GM12878 (cell line): ENCODE data around the gene VDR. TPM values are rescaled to one million over a fixed set of nuclear protein-coding genes. Genes with fewer than 3 reads are reported as not detected.

Source experiments
- ATAC-seq: fragments of 200-7000 bp; cut with Tn5 transposase; 3 replicates; pipeline ENCODE4 v1.9.1; 2020; ENCODE audit warnings: mild to moderate bottlenecking, moderate library complexity
- BruUV-seq: library from RNA; stranded (reverse); fragments of 400-500 nt; replicated peaks from 2 replicates; lab custom pipeline; 2021; lab: Mats Ljungman, UMichigan
- CTCF ChIA-PET: fragments of 300-600 bp; sonication (Branson Sonifier 250); formaldehyde crosslinking; extraction: SDS; loops from one replicate; lab custom pipeline; 2021; ENCODE audit warnings: inconsistent platforms; lab: Yijun Ruan, JAX
- POLR2A ChIA-PET: fragments of 350-600 bp; formaldehyde crosslinking; extraction: SDS; loops from one replicate; lab custom pipeline; 2021; ENCODE audit warnings: inconsistent platforms; lab: Charles Lee
- RAD21 ChIA-PET: fragments of 300-600 bp; sonication (Branson Sonifier 250); formaldehyde crosslinking; loops from one replicate; lab custom pipeline; 2023; ENCODE audit warnings: antibody characterized with exemption; ENCODE audit not compliant: unreplicated experiment; lab: Charles Lee
- SMC1A ChIA-PET: fragments of 300-600 bp; sonication (Branson Sonifier 250); formaldehyde crosslinking; loops from one replicate; lab custom pipeline; 2023; ENCODE audit not compliant: unreplicated experiment, uncharacterized antibody; lab: Charles Lee
- DNase-seq: peaks from one replicate; pipeline ENCODE4 v3.0.0-alpha.2; 2011; ENCODE audit warnings: low read depth, low spot score
- FAIRE-seq: peaks from 3 replicates; lab custom pipeline; 2011; peaks lifted over from hg19 to GRCh38; lab: Jason Lieb, UNC
- H2AFZ ChIP-seq: 2 replicates; pipeline ENCODE4 v1.6.0; 2011; ENCODE audit warnings: low read depth, low read length, control low read depth; ENCODE audit not compliant: control insufficient read depth
- H3K27ac ChIP-seq: 2 replicates; pipeline ENCODE4 v1.5.1; 2011; ENCODE audit warnings: control low read depth; ENCODE audit not compliant: control insufficient read depth, insufficient read depth
- H3K27me3 ChIP-seq, 2 experiments: replicated peaks in 1 of 2; 2 replicates each; pipeline versions ENCODE4 v1.6.0 to v1.6.1; 2011; ENCODE audit warnings: low read length in 1 of 2; ENCODE audit not compliant: control insufficient read depth in 2 of 2, insufficient read depth in 2 of 2
- H3K36me3 ChIP-seq, 2 experiments: 2 replicates each; pipeline ENCODE4 v1.5.1; 2011; ENCODE audit warnings: low read length in 1 of 2; ENCODE audit not compliant: control insufficient read depth in 2 of 2, insufficient read depth in 2 of 2
- H3K4me1 ChIP-seq: 2 replicates; pipeline ENCODE4 v1.6.1; 2011; ENCODE audit warnings: mild to moderate bottlenecking, low read length, moderate library complexity, mixed read lengths; ENCODE audit not compliant: control insufficient read depth, insufficient read depth
- H3K4me2 ChIP-seq: 2 replicates; pipeline ENCODE4 v1.6.0; 2011; ENCODE audit warnings: control low read depth; ENCODE audit not compliant: control insufficient read depth, insufficient read depth
- H3K4me3 ChIP-seq: fragments of 200-600 bp; sonication (generic); 2 replicates; pipeline ENCODE4 v1.5.1; 2016
- H3K79me2 ChIP-seq: 2 replicates; pipeline ENCODE4 v1.6.0; 2011; ENCODE audit warnings: low read length; ENCODE audit not compliant: control insufficient read depth, insufficient read depth
- H3K9ac ChIP-seq: 2 replicates; pipeline ENCODE4 v1.8.0; 2011; ENCODE audit warnings: low read length, control low read depth, mixed read lengths; ENCODE audit not compliant: control insufficient read depth, insufficient read depth
- H3K9me3 ChIP-seq: replicated peaks from 3 replicates; pipeline ENCODE4 v1.5.1; 2011; ENCODE audit warnings: mild to moderate bottlenecking, low read length; ENCODE audit not compliant: control insufficient read depth, insufficient read depth
- H4K20me1 ChIP-seq: 2 replicates; pipeline ENCODE4 v1.6.0; 2011; ENCODE audit not compliant: control insufficient read depth, insufficient read depth
- GABPA ChIP-seq: IDR thresholded peaks from 2 replicates; pipeline ENCODE4 v1.6.1; 2014; ENCODE audit warnings: antibody characterized with exemption, low read depth, mild to moderate bottlenecking, inconsistent platforms
- HDGF ChIP-seq: fragments of 450-650 bp; IDR thresholded peaks from 2 replicates; pipeline ENCODE4 v1.6.1; 2016; ENCODE audit warnings: antibody characterized with exemption
- SREBF2 ChIP-seq: IDR thresholded peaks from 2 replicates; pipeline ENCODE4 v1.6.1; 2012; ENCODE audit warnings: mild to moderate bottlenecking, low read length
- ZSCAN29 ChIP-seq: fragments of 450-650 bp; IDR thresholded peaks from 2 replicates; pipeline ENCODE4 v1.6.1; 2017; ENCODE audit warnings: mild to moderate bottlenecking, moderate library complexity
- WGBS: methylation state at CpG from one replicate; pipeline ENCODE4 v1.1.6; 2016; ENCODE audit warnings: low lambda C conversion rate; ENCODE audit not compliant: insufficient replicate concordance, insufficient coverage; ENCODE audit errors: missing lambda C conversion rate; 5-methylcytosine and 5-hydroxymethylcytosine counted together
- in situ Hi-C: fragments of 300-500 bp; cut with MboI; formaldehyde crosslinking; loops from 9 replicates; pipeline ENCODE4 v1.14.3; 2018; ENCODE audit warnings: mixed read lengths
- intact Hi-C: fragments of 100-400 bp; cut with micrococcal nuclease; formaldehyde crosslinking; loops from one replicate; pipeline ENCODE4 v1.14.2; 2022; ENCODE audit not compliant: unreplicated experiment
- polyA plus RNA-seq, 11 experiments: library from polyadenylated mRNA; depleted of rRNA in 4 of 11; unstranded in 6 of 11; stranded (reverse) in 5 of 11; fragments of >200 nt; fragmentation: Nextera tagmentation in 4 of 11; fragmentation: Illumina TruSeq in 1 of 11; extraction: Ambion mirVana in 4 of 11; extraction: Trizol in 1 of 11; gene quantifications; 1 replicate in 1 of 11; 2 replicates in 10 of 11; pipeline versions ENCODE4 v1.2.1 to v1.2.3, GENCODE V29; 2011 to 2016; ENCODE audit warnings: inconsistent platforms in 2 of 11, missing spikeins in 2 of 11, low read depth in 1 of 11
- total RNA-seq, 4 experiments: library from RNA; depleted of rRNA in 3 of 4; stranded (reverse); fragments of >200 nt in 3 of 4; fragmentation: Illumina TruSeq in 1 of 4; extraction: Trizol in 1 of 4; gene quantifications; 2 replicates each; pipeline versions ENCODE4 v1.2.1 to v1.2.3, GENCODE V29; 2013 to 2021
- TF ChIP-seq, protein P1 (sequence below): fragments of 450-650 bp; formaldehyde crosslinking; IDR thresholded peaks from 2 replicates; pipeline ENCODE4 v1.4.0; 2020; ENCODE audit warnings: mild to moderate bottlenecking, moderate library complexity
- TF ChIP-seq, protein P2 (sequence below): fragments of 450-650 bp; formaldehyde crosslinking; IDR thresholded peaks from 2 replicates; pipeline ENCODE4 v1.4.0; 2022; ENCODE audit warnings: mild to moderate bottlenecking, moderate library complexity

Gene VDR
- total and polyA plus RNA-seq, 10 of the 15 experiments (the other 5 are each of a cell fraction or from before 2014, with no cell fraction given): 0.27 to 7.9 (median 3.0) TPM

GRCh38 chr12:47860279-47860841 is 44.4 kb downstream of the VDR start:
- H3K9me3 ChIP-seq: no peaks in the 10 kb centered on the region
- intact Hi-C loops: no loop called here
- RAD21 ChIA-PET: no interaction called here
- DNase-seq: no peak
- no peaks in the 10 kb centered on the region for H3K27me3 ChIP-seq
- TF ChIP-seq ZSCAN29: no peak
- TF ChIP-seq, all 136 proteins: peak for 0
- BruUV-seq: no TSS peak
- no peak overlapping the region for H3K4me2 ChIP-seq
- ATAC-seq: peak; percentile 47; the same call in 2 of the 3 replicates
- no peaks in the 10 kb centered on the region for H3K36me3 ChIP-seq
- H3K27ac ChIP-seq: no peak overlapping the region
- CTCF ChIA-PET: interaction anchor here (1.0 to 2.7 kb wide), 4 partner anchors 21 to 329 kb away, joined by 3 to 7 read pairs (median 4); no protein-coding TSS in a partner anchor
- no peak overlapping the region for H2AFZ ChIP-seq
- H4K20me1 ChIP-seq: no peaks in the 10 kb centered on the region
- SMC1A ChIA-PET: interaction anchor here (1.0 kb wide), 1 partner anchor 11 kb away, joined by 3 read pairs; no protein-coding TSS in a partner anchor
- 50% methylated on average over 7 of the region's 7 CpGs for WGBS
- no peak overlapping the region for H3K4me3 ChIP-seq
- no peak for FAIRE-seq
- no peaks in the 10 kb centered on the region for H3K4me1 ChIP-seq
- H3K9ac ChIP-seq: no peak overlapping the region
- H3K79me2 ChIP-seq: no peaks in the 10 kb centered on the region
- POLR2A ChIA-PET: no interaction called here
- in situ Hi-C loops: no loop called here

GRCh38 chr12:47858511-47859266 is 46.1 kb downstream of the VDR start:
- intact Hi-C loops: no loop called here
- no peaks in the 10 kb centered on the region for H3K27me3 ChIP-seq
- H3K4me1 ChIP-seq: no peaks in the 10 kb centered on the region
- RAD21 ChIA-PET: no interaction called here
- no peak overlapping the region for H3K4me3 ChIP-seq
- H3K9ac ChIP-seq: no peak overlapping the region
- BruUV-seq: no TSS peak
- no peaks in the 10 kb centered on the region for H4K20me1 ChIP-seq
- DNase-seq: no peak
- FAIRE-seq: no peak
- H3K4me2 ChIP-seq: no peak overlapping the region
- WGBS: 62% methylated on average over 8 of the region's 8 CpGs
- H3K9me3 ChIP-seq: no peaks in the 10 kb centered on the region
- ATAC-seq: no peak
- POLR2A ChIA-PET: no interaction called here
- CTCF ChIA-PET: interaction anchor here (1.3 kb wide), 1 partner anchor 20 kb away, joined by 5 read pairs; no protein-coding TSS in a partner anchor
- H3K27ac ChIP-seq: no peak overlapping the region
- SMC1A ChIA-PET: interaction anchor here (0.7 kb wide), 1 partner anchor 11 kb away, joined by 3 read pairs; no protein-coding TSS in a partner anchor
- no peaks in the 10 kb centered on the region for H3K36me3 ChIP-seq
- no peak overlapping the region for H2AFZ ChIP-seq
- no peaks in the 10 kb centered on the region for H3K79me2 ChIP-seq
- in situ Hi-C loops: no loop called here
- no peak for TF ChIP-seq SREBF2
- TF ChIP-seq, protein P1, sequence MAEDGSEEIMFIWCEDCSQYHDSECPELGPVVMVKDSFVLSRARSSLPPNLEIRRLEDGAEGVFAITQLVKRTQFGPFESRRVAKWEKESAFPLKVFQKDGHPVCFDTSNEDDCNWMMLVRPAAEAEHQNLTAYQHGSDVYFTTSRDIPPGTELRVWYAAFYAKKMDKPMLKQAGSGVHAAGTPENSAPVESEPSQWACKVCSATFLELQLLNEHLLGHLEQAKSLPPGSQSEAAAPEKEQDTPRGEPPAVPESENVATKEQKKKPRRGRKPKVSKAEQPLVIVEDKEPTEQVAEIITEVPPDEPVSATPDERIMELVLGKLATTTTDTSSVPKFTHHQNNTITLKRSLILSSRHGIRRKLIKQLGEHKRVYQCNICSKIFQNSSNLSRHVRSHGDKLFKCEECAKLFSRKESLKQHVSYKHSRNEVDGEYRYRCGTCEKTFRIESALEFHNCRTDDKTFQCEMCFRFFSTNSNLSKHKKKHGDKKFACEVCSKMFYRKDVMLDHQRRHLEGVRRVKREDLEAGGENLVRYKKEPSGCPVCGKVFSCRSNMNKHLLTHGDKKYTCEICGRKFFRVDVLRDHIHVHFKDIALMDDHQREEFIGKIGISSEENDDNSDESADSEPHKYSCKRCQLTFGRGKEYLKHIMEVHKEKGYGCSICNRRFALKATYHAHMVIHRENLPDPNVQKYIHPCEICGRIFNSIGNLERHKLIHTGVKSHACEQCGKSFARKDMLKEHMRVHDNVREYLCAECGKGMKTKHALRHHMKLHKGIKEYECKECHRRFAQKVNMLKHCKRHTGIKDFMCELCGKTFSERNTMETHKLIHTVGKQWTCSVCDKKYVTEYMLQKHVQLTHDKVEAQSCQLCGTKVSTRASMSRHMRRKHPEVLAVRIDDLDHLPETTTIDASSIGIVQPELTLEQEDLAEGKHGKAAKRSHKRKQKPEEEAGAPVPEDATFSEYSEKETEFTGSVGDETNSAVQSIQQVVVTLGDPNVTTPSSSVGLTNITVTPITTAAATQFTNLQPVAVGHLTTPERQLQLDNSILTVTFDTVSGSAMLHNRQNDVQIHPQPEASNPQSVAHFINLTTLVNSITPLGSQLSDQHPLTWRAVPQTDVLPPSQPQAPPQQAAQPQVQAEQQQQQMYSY (CRISPR knock-in tag): no peak
- TF ChIP-seq GABPA: no peak
- TF ChIP-seq, protein P2, sequence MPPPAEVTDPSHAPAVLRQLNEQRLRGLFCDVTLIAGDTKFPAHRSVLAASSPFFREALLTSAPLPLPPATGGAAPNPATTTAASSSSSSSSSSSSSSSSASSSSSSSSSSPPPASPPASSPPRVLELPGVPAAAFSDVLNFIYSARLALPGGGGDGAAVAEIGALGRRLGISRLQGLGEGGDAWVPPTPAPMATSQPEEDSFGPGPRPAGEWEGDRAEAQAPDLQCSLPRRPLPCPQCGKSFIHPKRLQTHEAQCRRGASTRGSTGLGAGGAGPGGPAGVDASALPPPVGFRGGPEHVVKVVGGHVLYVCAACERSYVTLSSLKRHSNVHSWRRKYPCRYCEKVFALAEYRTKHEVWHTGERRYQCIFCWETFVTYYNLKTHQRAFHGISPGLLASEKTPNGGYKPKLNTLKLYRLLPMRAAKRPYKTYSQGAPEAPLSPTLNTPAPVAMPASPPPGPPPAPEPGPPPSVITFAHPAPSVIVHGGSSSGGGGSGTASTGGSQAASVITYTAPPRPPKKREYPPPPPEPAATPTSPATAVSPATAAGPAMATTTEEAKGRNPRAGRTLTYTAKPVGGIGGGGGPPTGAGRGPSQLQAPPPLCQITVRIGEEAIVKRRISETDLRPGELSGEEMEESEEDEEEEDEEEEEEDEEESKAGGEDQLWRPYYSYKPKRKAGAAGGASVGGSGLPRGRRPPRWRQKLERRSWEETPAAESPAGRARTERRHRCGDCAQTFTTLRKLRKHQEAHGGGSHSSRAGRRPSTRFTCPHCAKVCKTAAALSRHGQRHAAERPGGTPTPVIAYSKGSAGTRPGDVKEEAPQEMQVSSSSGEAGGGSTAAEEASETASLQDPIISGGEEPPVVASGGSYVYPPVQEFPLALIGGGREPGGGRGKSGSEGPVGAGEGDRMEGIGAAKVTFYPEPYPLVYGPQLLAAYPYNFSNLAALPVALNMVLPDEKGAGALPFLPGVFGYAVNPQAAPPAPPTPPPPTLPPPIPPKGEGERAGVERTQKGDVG: no peak
- no peak for TF ChIP-seq HDGF
